ENCODE measurements around the gene SH3PXD2A. TPM values are rescaled to one million over a fixed set of nuclear protein-coding genes. Genes with fewer than 3 reads are reported as not detected.

The SH3PXD2A gene
- total RNA-seq, 2 donors from 2014 or later = 14.6 to 18.2 TPM

GRCh38 chr10:103772096-103772845, 83.1 kb downstream of the SH3PXD2A start:
- no peak for TF ChIP-seq CTCF (IDR thresholded peaks at IDR 0.05)
- Histone ChIP-seq H3K27me3 (no peaks in the 10 kb centered on the region), H3K9me3 (peaks cover 0 to 6% of the 10 kb centered on the region in 2 donors), H3K4me1 (peaks cover 0 to 22% of the 10 kb centered on the region in 2 donors), H3K27ac (peak overlapping the region; percentile 75 to 76), H3K36me3 (no peaks in the 10 kb centered on the region), H3K4me3 (peak overlapping the region; percentile 22 to 43)
- peak; percentile 87 for DNase-seq (ENCODE audit: low spot score)

- Histone ChIP-seq H3K27me3 (no peaks in the 10 kb centered on the region), H3K9me3 (peaks cover 0 to 6% of the 10 kb centered on the region in 2 donors), H3K4me3 (no peak overlapping the region), H3K27ac (no peak overlapping the region), H3K4me1 (peaks cover 0 to 25% of the 10 kb centered on the region in 2 donors), H3K36me3 (no peaks in the 10 kb centered on the region)
- no peak for TF ChIP-seq CTCF (IDR thresholded peaks at IDR 0.05)
- DNase-seq (ENCODE audit: low spot score) = no peak
Measured at GRCh38 chr10:103770139-103770538, 85.2 kb downstream of the SH3PXD2A start.

- no peak for TF ChIP-seq CTCF (IDR thresholded peaks at IDR 0.05)
- H3K27me3 ChIP-seq = no peaks in the 10 kb centered on the region
- no peak for DNase-seq (ENCODE audit: low spot score)
- H3K36me3 ChIP-seq = no peaks in the 10 kb centered on the region
- H3K4me3 ChIP-seq = no peak overlapping the region
- H3K27ac ChIP-seq = no peak overlapping the region
- H3K9me3 ChIP-seq = no peaks in the 10 kb centered on the region
- peaks cover 0 to 30% of the 10 kb centered on the region in 2 donors for H3K4me1 ChIP-seq
Measured at GRCh38 chr10:103769176-103769575, 86.2 kb downstream of the SH3PXD2A start.

GRCh38 chr10:103768345-103768744, 87.0 kb downstream of the SH3PXD2A start:
- H3K36me3 ChIP-seq = no peaks in the 10 kb centered on the region
- H3K27me3 ChIP-seq = no peaks in the 10 kb centered on the region
- H3K27ac ChIP-seq = no peak overlapping the region
- no peak for DNase-seq (ENCODE audit: low spot score)
- H3K9me3 ChIP-seq = no peaks in the 10 kb centered on the region
- H3K4me3 ChIP-seq = no peak overlapping the region
- peaks cover 0 to 38% of the 10 kb centered on the region in 2 donors for H3K4me1 ChIP-seq
- no peak for TF ChIP-seq CTCF (IDR thresholded peaks at IDR 0.05)

GRCh38 chr10:103767756-103768155, 87.6 kb downstream of the SH3PXD2A start:
- Histone ChIP-seq H3K4me3 (no peak overlapping the region), H3K36me3 (no peaks in the 10 kb centered on the region), H3K27me3 (no peaks in the 10 kb centered on the region), H3K9me3 (no peaks in the 10 kb centered on the region), H3K4me1 (peaks cover 0 to 40% of the 10 kb centered on the region in 2 donors), H3K27ac (no peak overlapping the region)
- no peak for TF ChIP-seq CTCF (IDR thresholded peaks at IDR 0.05)
- DNase-seq (ENCODE audit: low spot score) = no peak

All from right atrium auricular region (tissue), 2 donors.